Trophoblast cell (in vitro differentiated cells and primary cell): ENCODE measurements around the gene TRAF3IP1.

Source experiments
- DNase-seq, 2 donors: peaks; one replicate each; pipeline ENCODE4 v3.0.0-alpha.2; 2016
- H2AFZ ChIP-seq: 2 replicates; pipeline ENCODE4 v1.6.1; 2013; ENCODE audit warnings: low read length, moderate library complexity, mild to moderate bottlenecking; ENCODE audit not compliant: insufficient read depth, poor library complexity
- H2AK5ac ChIP-seq: 2 replicates; pipeline ENCODE4 v1.6.1; 2013; ENCODE audit warnings: mild to moderate bottlenecking, low read length
- H2BK120ac ChIP-seq: 2 replicates; pipeline ENCODE4 v1.6.1; 2013; ENCODE audit warnings: low read length, mild to moderate bottlenecking, moderate library complexity; ENCODE audit not compliant: insufficient read depth, poor library complexity
- H2BK12ac ChIP-seq: 2 replicates; pipeline ENCODE4 v1.6.1; 2013; ENCODE audit warnings: mild to moderate bottlenecking, low read length, moderate library complexity
- H2BK5ac ChIP-seq: 2 replicates; pipeline ENCODE4 v1.6.1; 2013; ENCODE audit warnings: low read length, low read depth, moderate library complexity, mild to moderate bottlenecking; ENCODE audit not compliant: poor library complexity
- H3K14ac ChIP-seq: 2 replicates; pipeline ENCODE4 v1.6.1; 2013; ENCODE audit warnings: mild to moderate bottlenecking, low read length
- H3K18ac ChIP-seq: 2 replicates; pipeline ENCODE4 v1.6.1; 2013; ENCODE audit warnings: mild to moderate bottlenecking, low read length
- H3K23ac ChIP-seq: 2 replicates; pipeline ENCODE4 v1.6.1; 2013; ENCODE audit warnings: low read length
- H3K27ac ChIP-seq: 2 replicates; pipeline ENCODE4 v1.5.1; 2013; ENCODE audit warnings: low read depth, mild to moderate bottlenecking, inconsistent platforms, low read length, moderate library complexity
- H3K27me3 ChIP-seq: 2 replicates; pipeline ENCODE4 v1.6.1; 2013; ENCODE audit warnings: inconsistent platforms, mild to moderate bottlenecking, low read length, moderate library complexity; ENCODE audit not compliant: insufficient read depth
- H3K36me3 ChIP-seq, 2 experiments: 1 replicate in 1 of 2; 2 replicates in 1 of 2; pipeline ENCODE4 v1.6.1; 2013; ENCODE audit warnings: low read length in 2 of 2, mild to moderate bottlenecking in 2 of 2, moderate library complexity in 1 of 2; ENCODE audit not compliant: insufficient read depth in 2 of 2, control insufficient read depth in 1 of 2
- H3K4ac ChIP-seq: 2 replicates; pipeline ENCODE4 v1.6.1; 2013; ENCODE audit warnings: low read depth, mild to moderate bottlenecking, low read length, moderate library complexity
- H3K4me1 ChIP-seq, 2 experiments: 1 replicate in 1 of 2; 2 replicates in 1 of 2; pipeline ENCODE4 v1.6.1; 2013; ENCODE audit warnings: low read length in 2 of 2, mild to moderate bottlenecking in 2 of 2, moderate library complexity in 1 of 2; ENCODE audit not compliant: insufficient read depth in 2 of 2, control insufficient read depth in 1 of 2
- H3K4me2 ChIP-seq: 2 replicates; pipeline ENCODE4 v1.6.1; 2013; ENCODE audit warnings: inconsistent platforms, mild to moderate bottlenecking, low read length, moderate library complexity
- H3K4me3 ChIP-seq: 2 replicates; pipeline ENCODE4 v1.5.1; 2013; ENCODE audit warnings: mild to moderate bottlenecking, low read depth, low read length, inconsistent platforms
- H3K79me1 ChIP-seq: one replicate; pipeline ENCODE4 v1.6.1; 2013; ENCODE audit warnings: low read length
- H3K79me2 ChIP-seq: 2 replicates; pipeline ENCODE4 v1.6.1; 2013; ENCODE audit warnings: low read length, mild to moderate bottlenecking; ENCODE audit not compliant: control insufficient read depth, insufficient read depth, poor library complexity
- H3K9ac ChIP-seq: 2 replicates; pipeline ENCODE4 v1.6.1; 2013; ENCODE audit warnings: mild to moderate bottlenecking, low read length
- H3K9me3 ChIP-seq: 2 replicates; pipeline ENCODE4 v1.6.1; 2013; ENCODE audit warnings: low read depth, mild to moderate bottlenecking, control low read depth, inconsistent platforms, low read length; ENCODE audit not compliant: insufficient read depth
- H4K12ac ChIP-seq: 2 replicates; pipeline ENCODE4 v1.6.1; 2013; ENCODE audit warnings: low read depth, mild to moderate bottlenecking, low read length, moderate library complexity
- H4K8ac ChIP-seq: 2 replicates; pipeline ENCODE4 v1.6.1; 2013; ENCODE audit warnings: low read depth, mild to moderate bottlenecking, low read length, moderate library complexity
- H4K91ac ChIP-seq: one replicate; pipeline ENCODE4 v1.6.1; 2013; ENCODE audit warnings: low read depth, mild to moderate bottlenecking, low read length, moderate library complexity
- WGBS: extraction: QIAGEN DNeasy Blood & Tissue Kit; methylation state at CpG from one replicate; pipeline ENCODE4 v1.1.7; 2013; ENCODE audit warnings: missing lambda C conversion rate; ENCODE audit not compliant: insufficient read length, insufficient coverage; ENCODE audit errors: extremely low coverage; 5-methylcytosine and 5-hydroxymethylcytosine counted together

Gene TRAF3IP1

GRCh38 chr2:238406998-238407285, 86.6 kb downstream of the TRAF3IP1 start:
- no peak overlapping the region for H4K8ac ChIP-seq
- no peaks in the 10 kb centered on the region for H3K27me3 ChIP-seq
- H3K4me2 ChIP-seq = no peak overlapping the region
- H4K91ac ChIP-seq = no peak overlapping the region
- no peaks in the 10 kb centered on the region for H3K9me3 ChIP-seq
- no CpG with 5 or more reads among the region's 8 CpGs for WGBS
- H3K9ac ChIP-seq = peak overlapping the region; percentile 4
- no peak overlapping the region for H2AFZ ChIP-seq
- no peak overlapping the region for H2BK12ac ChIP-seq
- H3K18ac ChIP-seq = no peak overlapping the region
- H3K27ac ChIP-seq = no peak overlapping the region
- H4K12ac ChIP-seq = no peak overlapping the region
- H2BK120ac ChIP-seq = no peak overlapping the region
- H3K14ac ChIP-seq = no peak overlapping the region
- no peaks in the 10 kb centered on the region for H3K79me1 ChIP-seq
- no peak overlapping the region for H3K4ac ChIP-seq
- DNase-seq = no peak
- H2BK5ac ChIP-seq = no peak overlapping the region
- no peaks in the 10 kb centered on the region for H3K4me1 ChIP-seq
- H3K79me2 ChIP-seq = no peaks in the 10 kb centered on the region
- no peak overlapping the region for H3K23ac ChIP-seq
- H2AK5ac ChIP-seq = no peak overlapping the region
- H3K36me3 ChIP-seq = peaks cover 0 to 2% of the 10 kb centered on the region in 2 experiments
- no peak overlapping the region for H3K4me3 ChIP-seq

- no peak overlapping the region for H2BK5ac ChIP-seq
- no peak overlapping the region for H3K14ac ChIP-seq
- no peaks in the 10 kb centered on the region for H3K79me2 ChIP-seq
- no peak overlapping the region for H2AK5ac ChIP-seq
- no peak overlapping the region for H4K12ac ChIP-seq
- no peak overlapping the region for H4K8ac ChIP-seq
- no peak overlapping the region for H3K9ac ChIP-seq
- H3K4ac ChIP-seq = no peak overlapping the region
- H3K27me3 ChIP-seq = no peaks in the 10 kb centered on the region
- H3K27ac ChIP-seq = no peak overlapping the region
- H2BK120ac ChIP-seq = no peak overlapping the region
- no peak overlapping the region for H2AFZ ChIP-seq
- peaks cover 0 to 2% of the 10 kb centered on the region in 2 experiments for H3K36me3 ChIP-seq
- H3K4me3 ChIP-seq = no peak overlapping the region
- H3K79me1 ChIP-seq = no peaks in the 10 kb centered on the region
- DNase-seq = no peak
- H2BK12ac ChIP-seq = no peak overlapping the region
- no CpG with 5 or more reads among the region's 11 CpGs for WGBS
- H3K4me1 ChIP-seq = no peaks in the 10 kb centered on the region
- no peak overlapping the region for H3K4me2 ChIP-seq
- H4K91ac ChIP-seq = no peak overlapping the region
- H3K23ac ChIP-seq = no peak overlapping the region
- H3K9me3 ChIP-seq = no peaks in the 10 kb centered on the region
- H3K18ac ChIP-seq = no peak overlapping the region
These were observed 87.2 kb downstream of the TRAF3IP1 start for GRCh38 chr2:238407566-238407965.

GRCh38 chr2:238408615-238409340, 88.5 kb downstream of the TRAF3IP1 start:
- no peak overlapping the region for H3K4me3 ChIP-seq
- no peak overlapping the region for H3K14ac ChIP-seq
- no peaks in the 10 kb centered on the region for H3K27me3 ChIP-seq
- H4K91ac ChIP-seq = no peak overlapping the region
- H3K4me1 ChIP-seq = no peaks in the 10 kb centered on the region
- no peaks in the 10 kb centered on the region for H3K79me2 ChIP-seq
- H3K36me3 ChIP-seq = peaks cover 0 to 2% of the 10 kb centered on the region in 2 experiments
- no peak overlapping the region for H2BK120ac ChIP-seq
- H4K12ac ChIP-seq = no peak overlapping the region
- H3K79me1 ChIP-seq = no peaks in the 10 kb centered on the region
- H2BK5ac ChIP-seq = no peak overlapping the region
- no peak for DNase-seq
- H3K9me3 ChIP-seq = no peaks in the 10 kb centered on the region
- H3K4ac ChIP-seq = no peak overlapping the region
- no peak overlapping the region for H3K9ac ChIP-seq
- WGBS = no CpG with 5 or more reads among the region's 17 CpGs
- H3K4me2 ChIP-seq = no peak overlapping the region
- H2AK5ac ChIP-seq = no peak overlapping the region
- no peak overlapping the region for H3K18ac ChIP-seq
- H2AFZ ChIP-seq = no peak overlapping the region
- H2BK12ac ChIP-seq = no peak overlapping the region
- H3K27ac ChIP-seq = no peak overlapping the region
- H4K8ac ChIP-seq = no peak overlapping the region
- no peak overlapping the region for H3K23ac ChIP-seq

GRCh38 chr2:238409341-238410199, 89.3 kb downstream of the TRAF3IP1 start:
- Histone ChIP-seq H3K27ac (no peak overlapping the region), H3K4ac (no peak overlapping the region), H3K79me2 (no peaks in the 10 kb centered on the region), H2AK5ac (no peak overlapping the region), H3K4me1 (no peaks in the 10 kb centered on the region), H2BK12ac (no peak overlapping the region), H3K9ac (no peak overlapping the region), H4K91ac (no peak overlapping the region), H3K27me3 (no peaks in the 10 kb centered on the region), H3K23ac (no peak overlapping the region), H3K4me2 (no peak overlapping the region), H4K8ac (no peak overlapping the region), H3K4me3 (no peak overlapping the region), H2BK5ac (no peak overlapping the region), H3K9me3 (no peaks in the 10 kb centered on the region), H3K79me1 (no peaks in the 10 kb centered on the region), H3K36me3 (peaks cover 0 to 2% of the 10 kb centered on the region in 2 experiments), H2BK120ac (no peak overlapping the region), H3K18ac (no peak overlapping the region), H4K12ac (no peak overlapping the region), H2AFZ (no peak overlapping the region), H3K14ac (no peak overlapping the region)
- no CpG with 5 or more reads among the region's 34 CpGs for WGBS
- DNase-seq = peak; percentile 18 to 37
